ENCODE data around the gene HDC. TPM values are rescaled to one million over a fixed set of nuclear protein-coding genes. Genes with fewer than 3 reads are reported as not detected.

The HDC gene
- total RNA-seq, 3 donors from 2014 or later (not counting 1 experiment from before 2014, with no cell fraction given) = 0.14 to 494 (median 9.5) TPM

- Histone ChIP-seq H3K27me3 (ENCODE audit: control insufficient read depth, insufficient read depth, low read length) (no peaks in the 10 kb centered on the region), H3K36me3 (ENCODE audit: control insufficient read depth, insufficient read depth, low read length) (no peaks in the 10 kb centered on the region), H3K4me3 (ENCODE audit: low read length) (no peak overlapping the region), H3K4me1 (ENCODE audit: control insufficient read depth, insufficient read depth, low read length) (peaks cover 17% of the 10 kb centered on the region), H3K27ac (ENCODE audit: low read length) (no peak overlapping the region), H3K9me3 (ENCODE audit: control insufficient read depth, insufficient read depth, low read length) (no peaks in the 10 kb centered on the region)
- Mint-ChIP-seq H3K27me3 (ENCODE audit: low read depth in 2 of 2) (no peaks in the 10 kb centered on the region), H3K4me3 (no peak overlapping the region), H3K9me3 (no peaks in the 10 kb centered on the region), H3K27ac (no peak overlapping the region), H3K36me3 (no peaks in the 10 kb centered on the region), H3K4me1 (peaks cover 15% of the 10 kb centered on the region in 2 donors)
- no peak for TF ChIP-seq CTCF (IDR thresholded peaks at IDR 0.05)
- intact Hi-C loops (cut with micrococcal nuclease) = no loop called here
- ATAC-seq = no peak
- WGBS (ENCODE audit: insufficient coverage) = 91% methylated on average over 1 of the region's 1 CpG
- no peak for DNase-seq
These were observed 21.4 kb downstream of the HDC start for GRCh38 chr15:50244153-50244552.

- Mint-ChIP-seq H3K4me1 (no peaks in the 10 kb centered on the region), H3K4me3 (no peak overlapping the region), H3K9me3 (no peaks in the 10 kb centered on the region), H3K27ac (no peak overlapping the region), H3K36me3 (no peaks in the 10 kb centered on the region), H3K27me3 (ENCODE audit: low read depth in 2 of 2) (no peaks in the 10 kb centered on the region)
- Histone ChIP-seq H3K27ac (ENCODE audit: low read length) (no peak overlapping the region), H3K9me3 (ENCODE audit: control insufficient read depth, insufficient read depth, low read length) (no peaks in the 10 kb centered on the region), H3K27me3 (ENCODE audit: control insufficient read depth, insufficient read depth, low read length) (no peaks in the 10 kb centered on the region), H3K4me3 (ENCODE audit: low read length) (no peak overlapping the region), H3K36me3 (ENCODE audit: control insufficient read depth, insufficient read depth, low read length) (no peaks in the 10 kb centered on the region), H3K4me1 (ENCODE audit: control insufficient read depth, insufficient read depth, low read length) (no peaks in the 10 kb centered on the region)
- DNase-seq = no peak
- 79% methylated on average over 5 of the region's 5 CpGs for WGBS (ENCODE audit: insufficient coverage)
- no peak for TF ChIP-seq CTCF (IDR thresholded peaks at IDR 0.05)
- no peak for ATAC-seq
- intact Hi-C loops (cut with micrococcal nuclease) = no loop called here
These were observed 23.7 kb downstream of the HDC start for GRCh38 chr15:50241684-50242450.

GRCh38 chr15:50238255-50238654 lies 27.3 kb downstream of the HDC start:
- 95% methylated on average over 2 of the region's 2 CpGs for WGBS (ENCODE audit: insufficient coverage)
- no peaks in the 10 kb centered on the region for H3K27me3 ChIP-seq (ENCODE audit: control insufficient read depth, insufficient read depth, low read length)
- intact Hi-C loops (cut with micrococcal nuclease) = no loop called here
- no peak overlapping the region for H3K4me3 ChIP-seq (ENCODE audit: low read length)
- H3K36me3 ChIP-seq (ENCODE audit: control insufficient read depth, insufficient read depth, low read length) = no peaks in the 10 kb centered on the region
- no peak overlapping the region for H3K27ac ChIP-seq (ENCODE audit: low read length)
- H3K4me3 Mint-ChIP-seq = no peak overlapping the region
- H3K36me3 Mint-ChIP-seq = no peaks in the 10 kb centered on the region
- no peaks in the 10 kb centered on the region for H3K4me1 ChIP-seq (ENCODE audit: control insufficient read depth, insufficient read depth, low read length)
- no peak for ATAC-seq
- no peaks in the 10 kb centered on the region for H3K9me3 Mint-ChIP-seq
- no peaks in the 10 kb centered on the region for H3K27me3 Mint-ChIP-seq (ENCODE audit: low read depth in 2 of 2)
- no peak for TF ChIP-seq CTCF (IDR thresholded peaks at IDR 0.05)
- no peaks in the 10 kb centered on the region for H3K4me1 Mint-ChIP-seq
- DNase-seq = no peak
- H3K27ac Mint-ChIP-seq = no peak overlapping the region
- no peaks in the 10 kb centered on the region for H3K9me3 ChIP-seq (ENCODE audit: control insufficient read depth, insufficient read depth, low read length)

- DNase-seq (no peak), ATAC-seq (no peak)
- Mint-ChIP-seq H3K36me3 (no peaks in the 10 kb centered on the region), H3K27me3 (ENCODE audit: low read depth in 2 of 2) (no peaks in the 10 kb centered on the region), H3K27ac (no peak overlapping the region), H3K4me1 (no peaks in the 10 kb centered on the region), H3K4me3 (no peak overlapping the region), H3K9me3 (no peaks in the 10 kb centered on the region)
- H3K4me3 ChIP-seq (ENCODE audit: low read length) = no peak overlapping the region
- no peaks in the 10 kb centered on the region for H3K9me3 ChIP-seq (ENCODE audit: control insufficient read depth, insufficient read depth, low read length)
- intact Hi-C loops (cut with micrococcal nuclease) = no loop called here
- H3K27ac ChIP-seq (ENCODE audit: low read length) = no peak overlapping the region
- WGBS (ENCODE audit: insufficient coverage) = 99% methylated on average over 8 of the region's 9 CpGs
- H3K36me3 ChIP-seq (ENCODE audit: control insufficient read depth, insufficient read depth, low read length) = no peaks in the 10 kb centered on the region
- TF ChIP-seq CTCF (IDR thresholded peaks at IDR 0.05) = no peak
- H3K27me3 ChIP-seq (ENCODE audit: control insufficient read depth, insufficient read depth, low read length) = no peaks in the 10 kb centered on the region
- no peaks in the 10 kb centered on the region for H3K4me1 ChIP-seq (ENCODE audit: control insufficient read depth, insufficient read depth, low read length)
These were observed 29.1 kb downstream of the HDC start for GRCh38 chr15:50236433-50236832.

All from natural killer cell (primary cell).